ENCODE results near the gene UGT1A6.

Gene UGT1A6

DNA sequence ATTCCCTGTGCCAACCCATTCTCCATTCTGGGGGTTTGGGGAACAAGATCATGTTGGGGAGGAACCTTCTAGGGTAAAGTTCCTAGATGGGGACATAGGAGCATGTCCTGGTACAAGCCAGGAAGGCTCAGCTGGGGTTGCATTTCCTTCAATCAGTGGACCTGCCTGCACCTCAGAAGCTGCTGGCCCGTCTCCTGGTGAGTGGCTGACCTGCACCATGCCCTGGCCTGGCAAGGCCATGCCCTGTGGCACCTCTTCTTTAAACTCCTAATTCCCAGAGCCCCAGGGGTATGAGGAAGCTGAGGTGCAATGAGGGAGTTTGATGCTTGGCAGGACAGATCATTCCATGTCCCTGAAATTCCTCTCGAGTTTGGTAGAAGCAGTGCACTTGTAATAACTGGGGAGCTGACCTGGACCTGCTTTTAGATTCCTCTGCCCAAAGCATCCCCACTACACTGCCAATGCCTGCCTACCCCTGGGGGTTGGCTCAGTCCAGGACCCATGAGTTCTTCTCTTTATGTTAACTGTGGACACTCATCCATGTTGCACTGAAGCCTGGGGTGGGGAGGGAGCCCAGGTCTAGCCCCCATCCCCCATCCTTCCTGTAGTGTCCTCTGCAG is 110.7 kb downstream of the UGT1A6 start:
- no peak for DNase-seq

GRCh38 chr2:233803994-233804393 is 111.3 kb downstream of the UGT1A6 start:
- no peak for DNase-seq

DNA sequence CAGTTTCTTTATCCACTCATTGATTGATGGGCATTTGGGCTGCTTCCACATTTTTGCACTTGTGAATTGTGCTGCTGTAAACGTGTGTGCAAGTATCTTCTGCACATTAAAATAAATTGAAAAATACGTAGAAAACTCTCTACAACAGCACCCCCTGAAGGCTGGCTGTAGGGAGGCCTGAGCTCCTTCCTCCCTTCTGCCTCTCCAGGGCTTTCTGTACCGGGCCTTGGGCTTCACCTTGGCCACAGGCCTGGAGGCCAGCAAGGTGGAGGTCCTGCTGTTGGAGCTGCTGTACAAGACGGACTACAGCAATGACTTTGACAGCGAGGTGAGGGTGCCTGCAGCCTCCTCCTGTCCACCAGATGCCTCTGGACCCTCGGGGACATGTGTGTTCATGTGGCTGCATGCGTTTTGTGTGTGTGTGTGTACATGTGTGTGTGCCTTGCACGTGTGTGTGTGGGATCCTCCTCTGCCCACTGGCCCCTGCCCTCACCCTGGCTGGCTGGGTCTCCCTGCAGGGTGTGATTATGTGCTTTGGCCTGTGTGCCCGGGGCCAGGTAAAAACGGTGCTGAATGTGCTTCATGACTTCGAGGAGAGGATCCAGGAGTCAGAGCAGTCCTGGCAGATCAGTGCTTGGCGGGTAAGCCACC is 114.7 kb downstream of the UGT1A6 start:
- no peak for DNase-seq

- no peak for DNase-seq
These were observed 115.6 kb downstream of the UGT1A6 start for GRCh38 chr2:233807966-233808935.

GRCh38 chr2:233810385-233810784 is 117.7 kb downstream of the UGT1A6 start:
- no peak for DNase-seq

DNA sequence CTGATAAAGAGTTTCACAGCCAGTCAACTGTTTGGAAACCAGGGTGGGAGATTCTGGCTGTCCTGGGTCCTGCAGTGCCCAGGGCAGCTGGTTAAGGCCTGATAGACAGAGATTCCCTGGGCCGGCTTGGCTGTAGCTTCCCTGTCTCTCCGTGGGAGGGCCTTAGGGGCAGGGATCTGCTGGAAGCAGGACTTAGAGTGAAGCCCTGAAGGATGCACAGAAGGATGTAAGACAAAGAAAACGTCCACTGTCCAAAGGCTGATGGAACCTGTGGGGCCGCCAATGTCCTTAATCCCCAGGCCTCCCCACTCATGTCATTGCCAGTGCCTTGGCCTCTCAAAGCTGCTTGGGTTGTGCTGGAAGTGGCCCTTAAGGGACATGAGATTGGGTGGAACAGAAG is 118.4 kb downstream of the UGT1A6 start:
- no peak for DNase-seq

GRCh38 chr2:233811732-233812131 is 119.0 kb downstream of the UGT1A6 start:
- no peak for DNase-seq

DNA sequence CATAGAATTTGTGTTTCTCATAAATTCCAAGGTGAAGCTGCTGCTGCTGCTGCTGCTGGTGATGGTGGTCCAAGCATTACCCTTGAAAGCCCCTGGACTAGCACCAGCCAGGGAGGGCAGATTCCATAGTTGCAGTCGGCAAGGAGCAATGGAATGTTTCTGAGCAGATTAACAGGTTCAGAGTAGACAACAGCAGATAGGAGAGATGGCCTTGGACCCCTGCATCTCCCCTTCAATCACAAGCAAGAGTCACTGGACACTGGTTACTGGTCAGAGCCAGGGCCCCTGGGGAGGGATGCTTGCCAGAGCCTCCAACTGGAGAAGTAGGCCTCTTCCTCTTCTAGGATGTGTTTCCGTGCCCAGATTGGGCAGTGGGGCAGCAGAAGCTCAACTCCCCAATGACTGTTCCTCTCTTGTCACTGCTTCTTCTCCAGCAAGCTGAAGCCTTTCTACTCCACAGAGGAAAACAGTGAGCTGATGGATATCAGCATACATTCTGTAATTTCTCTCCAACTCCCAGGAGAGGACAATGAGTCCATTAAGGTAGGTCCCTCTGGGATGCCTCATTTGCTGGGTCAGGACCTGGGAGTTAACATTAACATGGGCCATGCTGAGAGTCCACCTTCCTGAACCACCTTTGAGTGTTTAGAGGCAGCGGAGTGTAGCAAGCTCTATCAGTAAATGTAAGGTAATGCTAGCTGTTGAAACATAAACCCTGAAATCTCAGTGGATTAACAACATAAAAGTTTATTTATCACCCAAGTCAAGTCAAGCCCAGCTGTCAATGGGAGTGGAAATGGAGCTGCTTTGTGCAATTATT is 120.8 kb downstream of the UGT1A6 start:
- DNase-seq, result no peak

DNA sequence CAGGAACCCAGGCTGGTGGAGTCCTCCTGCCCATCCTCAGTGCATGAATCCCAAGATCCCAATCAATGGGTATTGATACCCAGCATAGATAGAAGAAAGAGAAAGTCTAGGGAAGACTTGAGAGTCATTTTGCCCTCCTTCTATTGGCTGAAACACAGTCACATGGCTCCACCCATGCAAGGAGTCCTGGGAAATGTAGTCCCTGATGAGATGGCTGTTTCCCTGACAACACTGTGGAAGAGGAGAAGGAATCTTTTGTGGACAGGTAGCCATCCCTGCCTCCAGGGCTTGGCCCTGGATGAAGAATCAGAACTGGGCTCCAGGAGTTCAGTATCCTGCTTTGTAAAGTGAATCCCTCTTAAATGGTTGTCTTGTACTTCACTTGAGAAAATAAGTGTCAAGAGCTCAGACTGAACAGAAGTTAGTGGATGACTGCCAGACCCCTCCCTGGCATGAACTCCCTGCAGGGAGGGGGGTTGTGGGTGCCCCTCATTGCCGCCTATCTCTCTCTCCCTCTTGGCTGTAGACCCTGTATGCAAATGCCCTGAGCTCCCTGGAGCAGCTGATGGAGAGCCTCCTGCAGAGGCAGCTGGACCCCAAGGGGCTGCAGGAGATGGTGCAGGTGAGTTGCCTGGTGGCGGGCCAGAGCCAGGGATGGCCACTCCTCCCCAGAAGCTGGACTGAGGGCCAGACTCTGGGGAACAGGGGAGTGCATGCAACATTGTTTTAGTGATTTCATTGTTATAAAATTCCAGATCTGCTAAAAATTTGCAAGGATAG is 121.6 kb downstream of the UGT1A6 start:
- DNase-seq, result no peak

DNA sequence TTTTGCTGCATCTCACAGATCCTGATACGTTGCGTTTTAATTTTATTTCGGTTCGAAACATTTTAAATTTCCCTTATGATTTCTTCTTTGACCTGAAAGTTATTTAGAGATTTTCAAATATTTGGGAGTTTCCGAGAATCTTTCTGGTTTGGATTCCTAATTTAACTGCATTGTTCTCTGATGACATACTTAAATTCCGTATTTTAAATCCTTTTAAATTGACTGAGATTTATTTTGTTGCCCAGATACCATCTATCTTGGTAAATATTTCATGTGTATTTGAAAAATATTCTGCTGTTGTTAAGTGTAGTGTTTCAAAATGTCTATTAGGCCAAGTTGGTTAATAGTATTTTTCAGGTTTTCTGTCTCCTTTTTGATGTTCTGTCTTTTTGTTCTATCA is 123.2 kb downstream of the UGT1A6 start:
- no peak for DNase-seq

GRCh38 chr2:233816334-233816733 is 123.6 kb downstream of the UGT1A6 start:
- DNase-seq, result no peak

DNA sequence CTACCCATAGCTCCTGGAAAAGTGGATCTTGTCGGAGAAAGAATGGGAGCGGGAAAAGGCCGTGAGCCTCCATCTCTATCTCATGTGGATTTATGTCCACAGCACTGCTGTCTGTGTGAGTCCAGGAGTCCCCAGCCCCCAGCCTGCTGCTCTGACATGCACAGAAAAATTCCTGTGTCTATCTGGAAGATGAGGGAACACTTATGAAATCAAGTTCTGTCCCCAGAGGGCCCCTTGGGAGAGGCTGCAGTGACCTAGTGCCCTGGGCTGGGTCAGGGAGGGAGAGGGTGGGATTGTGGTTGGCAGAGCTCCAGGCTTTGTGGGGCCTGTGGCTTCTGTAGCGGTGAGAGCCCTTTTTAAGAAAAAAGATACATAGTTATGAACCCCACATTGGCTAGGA is 124.1 kb downstream of the UGT1A6 start:
- DNase-seq, result no peak

- no peak for DNase-seq
These were observed 124.7 kb downstream of the UGT1A6 start for GRCh38 chr2:233817361-233817911.

DNA sequence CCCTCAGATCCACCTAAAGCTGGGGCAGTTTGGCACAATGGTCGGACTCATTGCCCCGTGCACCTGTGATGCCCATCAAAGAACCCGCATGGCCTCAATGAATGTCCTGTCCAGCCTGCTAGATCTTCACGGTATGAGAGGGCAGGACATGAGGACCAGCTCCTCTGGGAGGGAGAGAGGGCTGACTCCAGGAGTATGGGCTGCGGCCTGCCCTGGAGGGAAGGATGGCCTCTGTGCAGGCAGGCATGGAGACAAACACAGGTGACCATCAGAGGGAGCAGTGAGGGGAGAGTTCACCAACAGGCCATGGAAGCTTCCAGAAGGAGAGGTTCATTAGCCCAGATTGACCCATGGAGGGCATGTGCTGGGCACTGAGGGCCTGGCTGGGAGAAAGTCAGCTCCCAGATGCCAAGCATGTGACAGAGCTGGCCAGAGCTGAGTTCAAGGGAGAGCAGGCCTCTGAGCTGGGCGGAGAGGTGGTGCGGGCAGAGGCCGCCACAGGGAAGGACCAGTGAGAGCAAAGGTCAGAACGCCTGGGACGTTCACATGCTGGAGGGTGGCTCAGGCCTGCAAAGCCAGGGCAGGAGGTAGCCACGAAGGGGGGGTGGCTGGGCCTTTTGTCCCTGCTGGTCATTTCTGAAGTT is 125.4 kb downstream of the UGT1A6 start:
- no peak for DNase-seq

DNA sequence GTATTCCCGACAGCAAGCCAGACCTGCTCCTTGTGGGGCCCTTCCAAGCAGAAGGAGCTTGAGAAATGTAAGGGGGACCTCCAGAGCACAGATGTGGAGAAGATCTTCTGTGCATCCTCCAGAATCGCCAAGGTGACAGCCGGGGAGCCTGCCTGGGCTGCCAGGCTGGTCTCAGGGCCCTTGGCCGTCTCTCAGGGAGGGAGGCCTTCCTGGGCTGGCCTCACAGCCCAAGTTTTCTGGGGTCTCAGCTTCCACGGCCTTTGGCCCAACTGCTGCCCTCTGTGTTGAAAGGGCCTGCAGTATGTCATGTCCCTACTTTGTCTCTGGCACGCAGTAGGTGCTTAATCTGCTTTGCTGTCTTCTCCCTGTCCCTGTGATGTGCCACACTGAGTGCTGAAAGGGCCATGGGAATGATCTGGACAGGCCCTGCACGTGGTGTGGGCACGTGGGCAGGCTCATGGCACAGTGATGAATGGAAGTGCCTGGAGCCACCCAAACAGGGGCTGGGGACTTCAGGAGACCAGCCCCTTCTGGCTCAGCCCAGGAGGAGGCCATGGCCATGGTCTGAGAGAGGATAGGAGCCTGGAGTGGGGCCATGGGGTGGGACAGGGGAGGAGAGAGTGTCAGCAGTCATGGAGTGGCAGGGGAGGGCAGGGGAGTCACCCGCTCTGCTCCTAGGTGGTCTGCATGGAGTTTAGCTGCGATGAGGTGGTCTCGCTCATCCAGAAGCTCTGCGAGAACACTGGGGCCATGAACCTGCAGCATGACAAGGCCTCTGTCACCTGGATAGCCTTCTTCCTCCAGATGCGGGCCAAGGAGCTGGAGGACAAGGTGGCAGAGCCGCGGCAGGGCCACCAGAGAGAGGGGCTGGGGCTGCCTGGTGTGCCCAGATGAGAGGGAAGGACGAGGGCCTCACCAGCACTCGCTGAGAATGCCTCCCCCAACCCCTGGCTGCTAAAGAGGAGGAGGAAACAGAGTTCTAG is 126.2 kb downstream of the UGT1A6 start:
- no peak for DNase-seq

DNA sequence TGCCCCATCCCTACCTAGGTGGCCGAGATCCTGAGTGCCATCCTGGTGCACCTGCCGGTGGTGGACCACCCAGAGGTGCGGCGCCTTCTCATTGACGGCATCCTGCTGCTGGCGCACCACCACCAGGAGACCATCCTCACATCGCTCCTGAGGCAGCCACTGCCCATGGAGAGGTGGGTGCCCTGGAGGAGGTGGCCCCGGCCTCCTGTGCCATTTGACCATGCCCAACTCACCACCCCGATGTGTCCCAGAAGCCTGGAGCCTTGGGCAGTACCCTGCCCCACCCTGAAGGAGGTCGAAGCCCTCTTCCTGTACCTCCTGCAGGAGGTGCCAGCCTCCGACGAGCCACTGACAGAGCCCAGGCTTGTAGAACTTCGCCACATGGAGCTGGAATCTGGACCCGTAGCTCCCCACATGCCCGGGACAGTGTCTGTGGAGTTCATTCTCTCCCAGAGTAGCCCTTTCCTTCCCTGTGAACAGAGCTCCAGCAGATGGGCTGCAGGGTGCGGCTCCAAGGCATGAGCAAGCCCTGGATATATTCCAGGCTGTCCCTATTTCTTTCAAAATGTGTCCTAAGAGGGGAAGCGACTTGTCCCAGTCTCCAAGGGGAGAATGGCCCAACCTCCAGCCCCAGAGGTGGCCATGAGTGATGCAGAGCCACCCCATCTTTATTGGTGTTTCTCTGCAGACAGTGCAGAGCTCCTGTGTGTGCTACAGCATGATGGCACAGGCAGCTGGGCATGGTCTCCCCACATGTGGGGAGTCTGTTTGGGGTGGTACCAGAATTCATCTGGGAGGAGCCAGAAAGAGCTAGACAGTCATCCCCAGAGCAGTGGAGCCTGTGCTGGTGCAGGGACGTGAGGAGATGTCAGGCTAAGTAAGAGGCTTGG is 127.4 kb downstream of the UGT1A6 start:
- DNase-seq, result no peak

- DNase-seq, result no peak
These were observed 128.1 kb downstream of the UGT1A6 start for GRCh38 chr2:233820774-233821105.

- DNase-seq, result no peak
These were observed 128.5 kb downstream of the UGT1A6 start for GRCh38 chr2:233821196-233821595.

DNA sequence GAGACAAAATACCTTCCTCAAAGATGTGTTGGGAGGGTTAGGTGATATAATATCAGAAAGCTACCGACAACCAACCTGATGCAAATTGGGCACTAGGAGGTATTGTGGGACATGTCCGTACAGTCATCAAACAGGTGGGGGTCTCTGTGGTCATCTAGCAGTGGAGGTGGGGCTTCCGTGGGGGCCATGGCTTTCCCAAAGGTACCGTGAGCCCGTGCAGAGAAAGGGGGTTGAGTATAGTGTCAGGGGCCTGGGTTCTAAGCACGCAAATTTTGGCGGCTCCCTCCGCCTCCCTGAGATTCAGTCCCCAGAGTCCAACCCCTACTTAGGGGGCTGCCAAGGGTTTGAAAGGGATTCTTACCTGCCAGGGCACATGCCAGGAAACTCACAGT is 129.0 kb downstream of the UGT1A6 start:
- DNase-seq, result no peak
